GM15510 (cell line): ENCODE data around the gene DEFB123.

Source experiments
- POLR2A ChIP-seq: IDR thresholded peaks from 3 replicates; pipeline ENCODE4 v1.6.1; 2011; ENCODE audit warnings: borderline replicate concordance; ENCODE audit not compliant: insufficient read length; ENCODE audit errors: extremely low read depth

The DEFB123 gene

GRCh38 chr20:31472395-31473330 is 32.2 kb downstream of the DEFB123 start:
- TF ChIP-seq POLR2A, result no peak

GRCh38 chr20:31473331-31474096 is 33.1 kb downstream of the DEFB123 start:
- TF ChIP-seq POLR2A, result no peak

DNA sequence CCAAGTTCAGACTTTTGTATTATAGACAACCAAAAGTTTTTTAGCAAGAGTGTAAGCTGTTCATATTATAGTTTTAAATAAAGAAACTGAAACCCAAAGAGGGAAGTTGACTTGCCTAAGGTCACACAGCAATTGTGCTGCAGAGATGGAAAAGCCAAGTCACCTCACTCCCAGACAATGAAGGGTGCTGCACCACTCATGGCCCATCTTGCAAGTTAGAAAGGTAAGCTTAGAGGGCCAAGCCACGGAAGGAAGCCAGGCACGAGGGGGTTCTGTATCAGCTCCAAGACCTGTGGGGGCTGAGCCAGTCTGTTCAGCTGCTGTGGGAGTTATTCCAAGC is 33.6 kb downstream of the DEFB123 start:
- no peak for TF ChIP-seq POLR2A

DNA sequence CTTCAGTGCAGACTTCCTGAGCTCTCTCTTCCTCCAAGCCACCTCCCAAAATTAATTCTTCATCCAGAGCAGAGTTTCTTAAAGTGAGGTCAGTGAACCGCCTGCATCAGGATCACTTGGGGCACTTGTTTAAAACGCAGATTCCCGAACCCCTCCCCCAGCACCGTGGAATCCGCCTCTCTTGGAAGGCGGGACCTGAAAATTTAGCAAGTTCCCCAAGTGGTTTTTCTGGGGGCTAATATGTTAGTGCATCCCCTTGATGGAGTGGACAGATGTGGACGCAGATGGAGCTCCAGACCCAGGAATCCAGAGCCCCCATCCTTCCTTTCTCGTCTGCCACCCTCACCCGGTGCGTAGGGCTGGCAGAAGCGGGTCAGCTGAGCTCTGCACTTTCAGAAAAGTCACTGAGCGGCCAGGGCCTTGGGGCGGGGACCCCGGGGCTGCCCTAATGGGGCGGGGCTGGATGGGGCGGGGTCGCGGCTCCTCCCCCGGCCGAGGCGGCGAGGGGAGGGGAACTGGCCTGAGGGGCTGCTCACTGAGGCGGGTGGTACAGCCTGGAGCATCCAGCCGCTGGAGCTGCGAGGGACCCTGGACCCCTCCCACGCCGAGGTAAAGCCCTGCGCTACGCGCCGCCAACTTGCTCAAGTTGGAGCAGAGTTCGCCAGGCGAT is 34.5 kb downstream of the DEFB123 start, which contains the start of the genes DEFB124 and REM1:
Gene DEFB124, minus strand, starts transcription at position 370 of the 670 bp plus-strand sequence. CDS start 2,114 bp downstream, outside the sequence.
Gene REM1, plus strand, starts transcription at position 531 of the 670 bp plus-strand sequence. CDS start 1,158 bp downstream, outside the sequence.
- TF ChIP-seq POLR2A, result no peak

DNA sequence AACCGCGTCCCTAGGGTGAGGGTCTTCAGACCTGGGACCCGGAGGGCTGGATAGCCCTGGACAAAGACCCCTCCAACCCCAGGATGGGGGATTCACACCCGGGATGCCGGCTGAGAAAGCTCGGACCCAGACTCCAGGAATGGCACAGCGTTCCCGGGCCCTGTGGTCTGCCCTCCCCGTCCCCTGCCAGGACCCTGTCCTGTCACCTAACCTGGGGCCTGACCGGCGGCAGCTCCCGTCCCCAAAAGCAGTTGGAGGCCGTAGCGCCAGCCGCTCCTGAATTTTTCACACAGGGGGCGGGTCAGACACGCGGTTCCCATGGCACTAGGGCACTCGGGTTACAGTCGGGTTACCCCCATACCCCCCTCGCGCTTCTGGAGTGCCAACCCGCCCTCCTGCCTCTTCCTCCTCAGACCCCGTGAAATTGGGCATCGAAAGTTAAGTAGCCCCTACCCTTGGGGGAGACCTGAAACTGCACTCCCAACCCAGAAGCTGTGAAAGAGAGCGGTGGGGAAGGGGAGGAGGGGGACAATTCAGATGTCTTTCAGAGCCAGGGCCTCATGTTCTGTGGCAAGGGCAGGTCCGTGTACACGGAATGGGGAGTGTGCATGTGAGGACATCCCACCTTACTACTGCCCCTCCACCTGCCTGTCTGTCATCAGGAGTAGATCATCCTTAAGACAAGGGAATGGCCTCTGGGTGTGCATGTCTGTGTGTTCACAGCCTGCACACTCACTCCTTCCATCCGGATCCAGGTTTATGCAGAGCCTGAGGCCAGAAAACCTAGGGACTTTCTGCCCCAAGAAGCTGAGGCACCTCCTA is 35.3 kb downstream of the DEFB123 start:
- no peak for TF ChIP-seq POLR2A

DNA sequence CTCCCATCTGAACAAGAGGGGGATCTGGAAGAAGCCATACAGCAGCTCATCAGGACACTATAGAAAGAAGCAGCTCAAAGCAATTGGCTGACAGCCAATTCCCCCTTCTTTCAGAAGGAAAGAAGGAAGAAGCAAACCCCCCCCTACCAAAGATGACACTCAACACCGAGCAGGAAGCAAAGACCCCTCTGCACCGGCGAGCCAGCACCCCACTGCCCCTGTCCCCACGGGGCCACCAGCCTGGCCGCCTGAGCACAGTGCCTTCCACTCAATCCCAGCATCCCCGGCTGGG is 35.8 kb downstream of the DEFB123 start:
- TF ChIP-seq POLR2A, result no peak

DNA sequence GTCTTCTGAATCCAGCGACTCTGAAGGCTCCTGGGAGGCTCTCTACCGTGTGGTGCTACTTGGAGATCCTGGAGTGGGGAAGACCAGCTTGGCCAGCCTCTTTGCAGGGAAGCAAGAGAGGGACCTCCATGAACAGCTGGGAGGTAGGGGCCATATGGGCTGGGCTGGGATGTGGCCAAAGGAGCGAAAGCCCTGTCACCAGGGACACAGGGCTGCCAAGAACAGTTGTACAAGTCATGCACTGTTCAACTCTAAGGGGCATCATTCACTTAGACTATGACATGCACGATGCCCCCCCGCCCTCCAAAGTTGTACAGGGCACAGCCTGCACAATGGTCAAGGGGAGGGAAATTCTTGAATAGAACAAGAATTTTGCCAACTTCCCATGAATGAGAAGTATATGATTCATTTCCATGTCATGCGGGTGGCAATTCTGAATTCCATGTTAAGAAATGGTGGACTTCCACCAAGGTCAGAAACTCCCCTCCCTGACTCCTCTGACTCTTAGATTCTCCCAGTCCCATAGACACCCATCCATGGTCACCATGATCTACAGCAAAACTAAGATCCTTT is 36.3 kb downstream of the DEFB123 start:
- no peak for TF ChIP-seq POLR2A

DNA sequence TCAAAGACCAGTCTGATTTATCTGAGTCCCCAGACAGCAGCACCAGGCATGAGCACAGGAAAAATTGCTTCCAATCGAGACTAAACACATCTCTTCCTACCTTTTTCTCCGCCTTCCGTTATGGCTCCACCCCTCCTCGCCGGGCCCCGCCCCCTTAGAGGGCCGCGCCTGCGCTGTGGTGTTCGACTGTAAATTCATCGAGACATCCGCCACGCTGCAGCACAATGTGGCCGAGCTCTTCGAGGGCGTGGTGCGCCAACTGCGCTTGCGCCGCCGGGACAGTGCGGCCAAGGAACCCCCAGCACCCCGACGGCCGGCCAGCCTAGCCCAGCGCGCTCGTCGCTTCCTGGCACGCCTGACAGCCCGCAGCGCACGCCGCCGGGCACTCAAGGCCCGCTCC is 43.6 kb downstream of the DEFB123 start:
- no peak for TF ChIP-seq POLR2A

DNA sequence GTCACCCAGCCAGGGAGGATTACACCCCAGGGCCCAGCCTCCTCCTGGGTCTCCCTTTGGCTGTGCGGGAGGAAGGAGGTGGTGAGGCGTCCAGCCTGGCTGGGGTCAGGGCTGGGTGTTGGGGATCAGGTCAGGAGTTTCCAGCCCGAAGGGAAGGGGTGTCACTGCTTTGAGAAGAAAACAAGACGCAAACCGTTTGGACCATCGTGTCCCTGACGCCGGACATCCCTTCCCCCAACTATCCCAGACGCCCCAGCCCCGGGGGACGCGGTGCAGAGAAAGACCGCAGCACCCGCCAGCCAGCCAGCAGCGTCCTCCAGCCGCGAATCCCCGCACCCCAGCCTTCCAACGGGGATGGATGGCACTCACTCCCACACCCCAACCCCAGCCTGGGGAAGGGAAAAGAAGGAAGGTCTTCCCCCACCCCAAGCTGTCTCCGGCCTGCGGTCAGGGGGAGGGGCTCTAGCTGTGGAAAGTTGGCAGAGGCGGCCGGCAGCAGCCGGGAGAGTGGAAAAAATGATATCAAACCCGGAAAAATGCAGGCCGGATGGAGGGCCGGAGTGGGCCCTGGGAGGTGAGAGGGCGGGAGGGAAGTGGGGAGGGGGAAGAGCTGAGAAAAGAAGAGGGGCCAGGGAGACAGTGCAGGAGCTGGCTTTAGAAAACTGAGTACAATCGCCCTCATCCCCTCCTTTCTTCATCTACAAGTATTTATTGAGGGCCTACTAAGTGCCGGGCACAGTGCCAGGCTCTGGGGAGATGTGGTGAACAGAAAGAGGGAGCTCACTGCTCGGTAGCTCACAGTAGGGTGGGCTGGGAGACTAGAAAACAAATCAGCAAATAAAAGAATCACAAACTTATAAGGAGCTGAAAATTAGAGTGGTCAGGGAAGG is 45.3 kb downstream of the DEFB123 start:
- no peak for TF ChIP-seq POLR2A

DNA sequence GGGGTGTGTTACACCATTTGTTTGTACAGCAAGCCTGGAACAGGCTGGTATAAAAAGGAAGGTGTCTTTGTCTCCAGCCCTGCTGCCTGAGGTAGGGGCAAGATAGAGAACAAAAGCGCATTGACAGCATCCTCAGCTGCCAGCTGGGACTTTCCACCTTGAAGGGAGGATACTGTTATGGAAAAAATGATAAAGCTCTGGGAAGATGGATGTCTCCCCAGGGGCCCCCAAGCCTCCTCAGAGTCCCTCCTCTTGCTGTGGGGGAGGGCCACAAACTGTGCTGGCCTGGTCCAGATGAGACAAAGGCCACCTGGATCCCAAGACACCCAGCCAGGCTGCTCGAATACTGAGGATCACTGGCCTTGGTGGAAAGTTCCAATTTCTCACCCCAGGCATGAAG is 47.7 kb downstream of the DEFB123 start:
- TF ChIP-seq POLR2A, result no peak

GRCh38 chr20:31489152-31489551 is 48.7 kb downstream of the DEFB123 start:
- TF ChIP-seq POLR2A, result no peak

DNA sequence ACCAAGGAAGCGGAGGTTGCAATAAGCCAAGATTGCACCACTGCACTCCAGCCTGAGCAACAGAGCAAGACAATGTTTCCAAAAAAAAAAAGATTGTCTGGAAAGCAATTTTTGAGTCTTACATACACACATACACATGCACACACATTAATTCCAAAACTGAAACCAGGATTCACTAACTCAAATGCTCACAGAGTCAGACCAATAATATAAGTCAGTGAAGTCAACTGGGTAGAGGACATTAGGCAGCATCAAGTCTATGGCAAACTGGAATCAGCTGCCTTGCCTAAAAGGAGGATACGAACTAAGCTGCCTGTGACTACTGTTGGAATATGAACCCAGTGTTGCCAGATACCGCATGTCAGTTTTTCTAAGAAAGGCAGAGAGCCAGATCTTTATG is 50.3 kb downstream of the DEFB123 start:
- no peak for TF ChIP-seq POLR2A

DNA sequence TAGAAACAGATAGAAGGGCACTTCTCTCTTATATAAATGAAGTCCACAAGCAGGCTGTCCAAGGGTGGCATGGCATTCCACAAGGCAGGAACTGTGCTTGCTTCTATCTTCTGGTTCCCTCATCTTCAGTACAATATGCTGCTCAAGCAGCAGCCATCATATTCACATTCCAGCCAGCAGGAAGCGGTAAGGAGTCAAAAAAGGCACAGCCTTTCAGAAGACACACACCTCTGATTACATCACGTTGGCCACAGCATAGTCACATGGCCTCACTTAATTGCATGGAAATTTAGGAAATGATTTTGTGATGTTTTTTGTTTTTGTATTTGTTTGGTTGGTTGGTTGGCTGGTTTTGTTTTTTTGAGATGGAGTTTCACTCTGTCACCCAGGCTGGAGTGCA is 53.7 kb downstream of the DEFB123 start:
- no peak for TF ChIP-seq POLR2A

- no peak for TF ChIP-seq POLR2A
Observed at GRCh38 chr20:31496761-31497295, 56.4 kb downstream of the DEFB123 start.
